IPS-20b (cell line): Measurements from ENCODE around the gene MGLL.
A peak's percentile ranks its signal among the peaks of the same experiment; 100 is the strongest.

Experiments
- H3K27ac ChIP-seq: one replicate; pipeline ENCODE4 v1.5.1; 2013; ENCODE audit warnings: low read length
- H3K27me3 ChIP-seq: 2 replicates; pipeline ENCODE4 v1.6.1; 2013; ENCODE audit warnings: mild to moderate bottlenecking, low read length, inconsistent platforms; ENCODE audit not compliant: insufficient read depth
- H3K36me3 ChIP-seq: 2 replicates; pipeline ENCODE4 v1.6.1; 2013; ENCODE audit warnings: low read depth, mild to moderate bottlenecking, inconsistent platforms, low read length, moderate library complexity; ENCODE audit not compliant: insufficient read depth
- H3K4me1 ChIP-seq: 2 replicates; pipeline ENCODE4 v1.6.1; 2013; ENCODE audit warnings: mild to moderate bottlenecking, control low read depth, inconsistent platforms, low read length, moderate library complexity; ENCODE audit not compliant: insufficient read depth
- H3K4me3 ChIP-seq: 2 replicates; pipeline ENCODE4 v1.5.1; 2013; ENCODE audit warnings: mild to moderate bottlenecking, low read length, inconsistent platforms
- H3K9ac ChIP-seq: 2 replicates; pipeline ENCODE4 v1.6.1; 2013; ENCODE audit warnings: low read depth, mild to moderate bottlenecking, inconsistent platforms, low read length, moderate library complexity
- H3K9me3 ChIP-seq: 2 replicates; pipeline ENCODE4 v1.6.1; 2013; ENCODE audit warnings: mild to moderate bottlenecking, low read depth, low read length, inconsistent platforms; ENCODE audit not compliant: insufficient read depth

The MGLL gene

GRCh38 chr3:127822041-127822681 is at the start of gene MGLL:
Gene MGLL (minus strand): TSS chr3:127822515. CDS start chr3:127822318, 197 bp downstream.
- Histone ChIP-seq H3K9me3 (no peaks in the 10 kb centered on the region), H3K36me3 (no peaks in the 10 kb centered on the region), H3K27me3 (peaks cover 50% of the 10 kb centered on the region), H3K4me1 (peaks cover 9% of the 10 kb centered on the region), H3K27ac (no peak within 1 kb of the TSS), H3K9ac (0 out of 2 replicates have a peak within 1 kb of the TSS, but pooled peaks have one; percentile 21), H3K4me3 (peak within 1 kb of the TSS; percentile 84)

- Histone ChIP-seq H3K27ac (no peak overlapping the region), H3K36me3 (no peaks in the 10 kb centered on the region), H3K27me3 (no peaks in the 10 kb centered on the region), H3K4me3 (no peak overlapping the region), H3K9me3 (no peaks in the 10 kb centered on the region), H3K4me1 (no peaks in the 10 kb centered on the region), H3K9ac (no peak overlapping the region)
Measured at GRCh38 chr3:127870156-127870555, 47.8 kb upstream of the MGLL start.

DNA sequence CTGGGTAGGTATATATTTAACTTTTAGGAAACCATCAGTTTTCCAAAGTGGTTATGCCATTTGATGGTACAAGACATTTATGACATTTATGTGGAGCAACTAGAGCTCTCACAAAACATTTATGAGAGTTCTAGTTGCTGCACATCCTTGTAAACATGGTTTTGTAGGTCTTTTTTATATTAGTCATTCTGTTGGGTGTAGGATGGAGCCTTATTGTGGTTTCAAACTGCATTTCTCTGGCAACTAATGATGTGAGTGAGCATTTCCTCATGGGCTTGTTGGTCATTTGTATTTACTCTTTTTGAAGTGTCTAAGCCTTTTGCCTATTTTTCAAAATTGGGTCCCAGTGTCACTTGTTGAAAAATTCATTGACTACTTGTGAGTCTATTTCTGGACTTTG is 45.7 kb upstream of the MGLL start:
- Histone ChIP-seq H3K4me3 (no peak overlapping the region), H3K4me1 (no peaks in the 10 kb centered on the region), H3K27ac (no peak overlapping the region), H3K9ac (no peak overlapping the region), H3K27me3 (no peaks in the 10 kb centered on the region), H3K9me3 (no peaks in the 10 kb centered on the region), H3K36me3 (no peaks in the 10 kb centered on the region)

- H3K9ac ChIP-seq = no peak overlapping the region
- H3K27me3 ChIP-seq = no peaks in the 10 kb centered on the region
- H3K9me3 ChIP-seq = no peaks in the 10 kb centered on the region
- H3K4me1 ChIP-seq = no peaks in the 10 kb centered on the region
- H3K27ac ChIP-seq = no peak overlapping the region
- H3K36me3 ChIP-seq = no peaks in the 10 kb centered on the region
- H3K4me3 ChIP-seq = no peak overlapping the region
Measured at GRCh38 chr3:127867412-127867811, 45.1 kb upstream of the MGLL start.

- H3K9ac ChIP-seq = no peak overlapping the region
- no peaks in the 10 kb centered on the region for H3K36me3 ChIP-seq
- no peaks in the 10 kb centered on the region for H3K9me3 ChIP-seq
- H3K27me3 ChIP-seq = no peaks in the 10 kb centered on the region
- H3K4me3 ChIP-seq = no peak overlapping the region
- H3K27ac ChIP-seq = no peak overlapping the region
- no peaks in the 10 kb centered on the region for H3K4me1 ChIP-seq
Measured at GRCh38 chr3:127865941-127866340, 43.6 kb upstream of the MGLL start.

GRCh38 chr3:127860211-127860696 is 37.9 kb upstream of the MGLL start:
- Histone ChIP-seq H3K9me3 (no peaks in the 10 kb centered on the region), H3K9ac (no peak overlapping the region), H3K36me3 (no peaks in the 10 kb centered on the region), H3K27ac (no peak overlapping the region), H3K4me1 (no peaks in the 10 kb centered on the region; the same call in 1 of the 2 replicates), H3K27me3 (no peaks in the 10 kb centered on the region), H3K4me3 (no peak overlapping the region)

DNA sequence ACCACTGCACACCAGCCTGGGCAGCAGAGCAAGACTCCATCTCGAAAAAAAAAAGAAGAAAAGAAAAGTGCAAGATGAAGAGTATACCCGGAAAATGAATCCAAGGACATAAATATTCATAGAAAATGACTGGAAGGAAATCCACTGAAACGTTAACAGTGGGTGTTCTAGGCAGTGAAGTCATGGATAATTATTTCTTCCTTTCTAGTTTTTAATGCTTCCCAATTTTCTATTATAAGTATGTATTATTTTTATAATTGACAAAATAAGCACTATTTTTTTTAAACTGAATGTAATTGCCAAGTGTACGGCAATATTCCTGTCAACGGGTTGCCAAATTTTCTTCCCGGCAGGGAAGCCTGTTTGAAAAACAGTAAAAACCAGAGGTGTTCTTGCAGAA is 37.4 kb upstream of the MGLL start:
- Histone ChIP-seq H3K27me3 (no peaks in the 10 kb centered on the region), H3K4me1 (no peaks in the 10 kb centered on the region; the same call in 1 of the 2 replicates), H3K36me3 (no peaks in the 10 kb centered on the region), H3K27ac (no peak overlapping the region), H3K9me3 (no peaks in the 10 kb centered on the region), H3K9ac (no peak overlapping the region), H3K4me3 (no peak overlapping the region)

GRCh38 chr3:127858937-127859336 is 36.6 kb upstream of the MGLL start:
- no peak overlapping the region for H3K9ac ChIP-seq
- no peaks in the 10 kb centered on the region for H3K27me3 ChIP-seq
- no peaks in the 10 kb centered on the region for H3K36me3 ChIP-seq
- H3K4me1 ChIP-seq = no peaks in the 10 kb centered on the region; the same call in 1 of the 2 replicates
- H3K27ac ChIP-seq = no peak overlapping the region
- H3K4me3 ChIP-seq = no peak overlapping the region
- H3K9me3 ChIP-seq = no peaks in the 10 kb centered on the region

- Histone ChIP-seq H3K27me3 (no peaks in the 10 kb centered on the region), H3K9me3 (no peaks in the 10 kb centered on the region), H3K27ac (no peak overlapping the region), H3K36me3 (no peaks in the 10 kb centered on the region), H3K4me1 (no peaks in the 10 kb centered on the region; the same call in 1 of the 2 replicates), H3K9ac (no peak overlapping the region), H3K4me3 (no peak overlapping the region)
Measured at GRCh38 chr3:127858521-127858920, 36.2 kb upstream of the MGLL start.

- no peak overlapping the region for H3K9ac ChIP-seq
Measured at GRCh38 chr3:127857333-127857732, 35.0 kb upstream of the MGLL start.

DNA sequence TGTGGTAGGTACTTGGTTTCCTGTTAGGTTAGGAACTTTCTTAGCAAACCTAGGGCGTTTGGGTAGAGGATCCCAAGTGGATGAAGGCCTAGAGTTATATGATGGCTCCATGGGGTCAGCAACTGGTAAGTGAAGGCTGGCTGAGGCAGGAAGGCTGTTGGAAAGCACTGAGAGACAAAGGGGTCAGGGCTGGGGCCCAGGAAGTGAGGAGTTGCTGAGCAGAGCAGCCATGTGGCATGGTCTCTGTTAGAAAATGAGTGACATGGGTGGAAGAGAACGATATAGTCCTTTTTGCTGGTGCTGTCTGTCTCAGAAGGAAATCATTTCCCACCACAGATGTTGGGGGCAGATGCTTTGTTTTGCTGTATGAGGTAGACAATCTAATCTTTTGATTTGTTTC is 34.5 kb upstream of the MGLL start:
- no peak overlapping the region for H3K27ac ChIP-seq
- no peak overlapping the region for H3K4me3 ChIP-seq
- H3K27me3 ChIP-seq = no peaks in the 10 kb centered on the region
- no peak overlapping the region for H3K9ac ChIP-seq
- H3K4me1 ChIP-seq = no peaks in the 10 kb centered on the region; the same call in 1 of the 2 replicates
- H3K36me3 ChIP-seq = no peaks in the 10 kb centered on the region
- H3K9me3 ChIP-seq = no peaks in the 10 kb centered on the region

More at GRCh38 chr3:127857333-127857732, 35.0 kb upstream of the MGLL start:
- Histone ChIP-seq H3K9me3 (no peaks in the 10 kb centered on the region), H3K4me3 (no peak overlapping the region), H3K27me3 (no peaks in the 10 kb centered on the region), H3K27ac (no peak overlapping the region), H3K36me3 (no peaks in the 10 kb centered on the region), H3K4me1 (no peaks in the 10 kb centered on the region; the same call in 1 of the 2 replicates)

DNA sequence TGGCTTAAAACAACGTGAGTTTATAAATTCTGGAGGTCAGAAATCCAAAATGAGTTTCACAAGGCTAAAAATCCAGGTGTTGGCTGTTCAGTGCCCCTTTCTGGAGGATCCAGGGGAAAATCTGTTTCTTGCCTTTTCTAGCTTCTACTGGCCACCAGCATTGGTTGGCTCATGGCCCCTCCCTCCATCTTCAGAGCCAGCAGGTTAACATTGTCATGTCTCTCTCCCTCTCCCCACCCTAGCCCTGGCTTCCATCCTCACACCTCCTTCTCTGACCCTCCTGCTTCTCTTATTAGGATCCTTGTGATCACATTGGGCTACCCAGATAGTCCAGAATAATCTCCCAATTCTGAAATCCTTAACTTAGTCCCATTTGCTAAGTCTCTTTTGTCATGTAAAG is 32.9 kb upstream of the MGLL start:
- Histone ChIP-seq H3K27ac (no peak overlapping the region), H3K9me3 (no peaks in the 10 kb centered on the region), H3K4me3 (no peak overlapping the region), H3K4me1 (no peaks in the 10 kb centered on the region; the same call in 1 of the 2 replicates), H3K36me3 (no peaks in the 10 kb centered on the region), H3K9ac (no peak overlapping the region), H3K27me3 (no peaks in the 10 kb centered on the region)
